NCI-H1436 (cell line): ENCODE measurements around the gene FKBP5.
A peak's percentile ranks its signal among the peaks of the same experiment; 100 is the strongest.
"Not testable (repeated sequence)": the region's sequence is repeated elsewhere in the genome, so short reads cannot be mapped to it uniquely, and the experiment has no call there.

Experiments used
- DNase-seq: peaks from one replicate; lab custom pipeline; 2025; lab: John Stamatoyannopoulos, UW

FKBP5 gene

DNA sequence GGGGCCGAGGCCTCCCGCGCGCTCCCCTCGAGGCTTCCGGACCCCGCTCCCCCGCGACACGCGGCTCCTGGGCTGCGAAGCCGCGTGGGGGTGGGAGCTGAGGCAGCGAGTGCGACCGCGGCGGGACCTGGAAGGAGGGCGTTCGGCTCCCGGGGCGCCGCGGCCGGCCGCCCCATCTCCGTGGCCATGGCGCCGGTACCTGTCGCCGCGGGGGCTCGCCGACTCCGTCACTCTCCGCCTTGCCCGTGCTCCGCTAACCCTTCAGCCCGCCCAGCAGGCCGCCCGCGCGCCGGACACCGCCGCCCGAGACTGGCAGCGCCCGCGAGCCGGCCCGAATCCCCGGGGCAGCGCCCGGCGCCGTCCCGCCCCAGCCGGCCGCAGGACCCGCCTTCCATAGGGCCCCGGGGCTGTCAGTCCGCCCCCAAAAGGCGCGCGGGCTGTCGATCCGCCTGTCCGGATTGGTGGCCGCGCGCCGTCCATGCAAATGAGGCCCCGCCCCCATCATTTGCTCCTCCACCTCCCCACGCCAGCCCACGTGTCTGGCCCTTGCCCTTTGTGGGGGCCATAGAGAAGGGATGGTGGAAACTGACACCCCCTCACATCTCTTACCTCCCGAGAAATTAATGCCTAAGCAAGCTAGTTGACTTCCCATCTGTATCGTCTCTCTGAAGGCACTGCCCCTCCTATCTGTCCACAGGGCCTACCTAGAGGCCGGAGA, at the start of gene FKBP5:
Gene FKBP5 (minus strand): TSS at position 311 of the 718 bp plus-strand sequence. CDS start 46,091 bp downstream, outside the sequence.
- peak; percentile 83 for DNase-seq

DNA sequence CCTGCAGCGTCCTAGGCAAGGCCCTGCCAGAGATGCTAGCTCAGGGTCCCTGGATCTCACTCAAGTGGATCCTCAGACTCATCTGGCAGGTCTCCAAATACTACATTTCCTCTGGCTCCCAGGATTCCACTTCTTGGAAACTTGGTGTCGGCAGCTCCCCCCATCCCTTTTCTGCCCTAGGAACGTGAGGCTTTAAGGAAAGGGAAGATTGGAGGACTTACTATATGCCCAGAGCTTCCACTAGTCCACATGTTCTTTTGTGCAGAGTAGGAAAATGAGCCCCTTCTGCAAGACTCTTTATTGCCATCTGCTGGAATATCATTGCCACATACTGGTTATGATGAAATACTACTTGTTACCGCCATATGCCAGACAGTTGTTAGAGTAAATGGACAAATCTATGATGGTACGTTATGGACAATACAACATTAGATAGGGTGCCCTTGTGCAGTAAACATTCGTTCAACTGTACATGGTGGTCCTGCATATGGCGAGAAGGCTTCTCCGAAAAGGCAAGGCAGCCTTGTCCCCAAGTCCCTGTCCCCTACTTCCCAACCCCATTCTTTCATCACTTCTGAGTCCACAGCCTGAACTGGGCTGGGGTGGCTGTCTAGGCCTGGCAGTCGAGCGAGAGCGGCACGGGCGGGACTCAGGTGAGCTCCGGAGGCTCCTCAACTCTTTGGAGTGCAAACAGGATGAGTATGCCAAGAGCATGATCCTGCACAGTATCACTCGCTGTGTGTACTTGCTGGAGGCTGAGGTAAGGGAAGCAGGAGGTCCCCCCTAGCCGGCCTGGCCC, 48.9 kb upstream of the FKBP5 start:
- peak; percentile 71 for DNase-seq

DNA sequence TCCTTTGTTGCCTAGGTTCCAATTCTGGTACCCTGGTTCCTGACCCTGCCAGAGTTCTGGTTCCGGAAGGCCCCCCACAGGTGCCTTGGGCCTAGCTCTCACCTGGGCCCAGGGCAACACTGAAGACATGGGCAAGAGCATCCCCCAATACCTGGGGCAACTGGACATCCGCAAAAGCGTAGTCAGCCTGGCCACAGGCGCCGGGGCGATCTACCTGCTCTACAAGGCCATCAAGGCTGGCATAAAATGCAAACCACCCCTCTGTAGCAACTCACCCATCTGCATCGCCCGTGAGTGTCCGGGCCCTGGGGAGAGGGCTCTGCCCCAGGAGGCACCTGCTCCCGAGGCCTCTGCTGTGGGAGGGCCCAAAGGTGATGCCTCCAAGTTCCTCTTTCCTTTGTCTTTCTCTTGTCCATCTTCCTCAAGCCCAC, 48.3 kb upstream of the FKBP5 start, which contains the start of gene ARMC12:
Gene ARMC12 (plus strand): TSS at position 51 of the 431 bp plus-strand sequence. CDS start 77 bp downstream, at position 128.
- DNase-seq = no peak

DNA sequence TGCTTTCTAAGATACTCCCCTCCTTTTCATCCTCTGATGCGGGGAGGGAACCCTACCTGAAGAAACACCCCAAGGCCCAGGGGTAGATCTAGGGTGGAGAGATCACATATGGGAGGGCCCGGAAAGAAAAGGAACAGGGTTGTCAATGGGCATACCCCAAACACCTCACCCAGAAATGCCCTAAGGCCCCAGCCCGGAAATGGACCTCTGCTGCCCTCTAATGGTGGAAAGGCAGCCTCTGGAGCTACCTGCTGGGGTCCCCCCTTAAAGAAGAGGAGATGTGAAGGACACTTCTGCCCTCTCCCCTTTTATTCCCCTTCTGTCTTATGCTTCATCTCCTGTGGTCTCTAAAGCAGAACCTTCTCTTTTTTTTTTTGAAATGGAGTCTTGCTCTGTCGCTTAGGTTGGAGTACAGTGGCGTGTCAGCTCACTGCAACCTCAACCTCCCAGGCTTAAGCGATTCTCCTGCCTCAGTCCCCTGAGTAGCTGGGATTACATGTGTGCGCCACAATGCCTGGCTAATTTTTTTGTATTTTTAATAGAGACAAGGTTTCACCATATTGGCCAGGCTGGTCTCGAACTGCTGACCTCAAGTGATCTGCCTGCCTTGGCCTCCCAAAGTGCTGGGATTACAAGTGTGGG, 47.7 kb upstream of the FKBP5 start:
- DNase-seq = peak; percentile 69

DNA sequence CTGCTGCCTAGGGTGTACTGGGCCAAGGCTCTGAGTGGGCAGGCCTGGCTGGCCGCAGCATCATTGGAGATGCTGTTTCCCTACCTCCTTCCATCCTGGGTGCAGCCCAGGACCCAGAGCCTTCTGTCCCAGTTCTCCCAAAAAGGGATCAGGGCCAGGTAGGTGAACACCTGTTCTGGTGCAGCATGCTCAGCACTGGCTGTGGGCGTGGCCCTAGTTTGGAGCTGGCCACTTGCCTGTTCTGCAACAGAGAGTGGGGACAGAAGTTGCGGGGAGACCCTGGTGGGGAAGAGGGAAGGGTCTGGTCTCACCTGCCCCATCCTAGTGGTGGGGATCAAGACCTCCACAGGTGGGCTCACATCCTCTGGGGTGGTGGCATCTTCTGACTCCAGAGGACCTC, 46.7 kb upstream of the FKBP5 start:
- DNase-seq = no peak

DNA sequence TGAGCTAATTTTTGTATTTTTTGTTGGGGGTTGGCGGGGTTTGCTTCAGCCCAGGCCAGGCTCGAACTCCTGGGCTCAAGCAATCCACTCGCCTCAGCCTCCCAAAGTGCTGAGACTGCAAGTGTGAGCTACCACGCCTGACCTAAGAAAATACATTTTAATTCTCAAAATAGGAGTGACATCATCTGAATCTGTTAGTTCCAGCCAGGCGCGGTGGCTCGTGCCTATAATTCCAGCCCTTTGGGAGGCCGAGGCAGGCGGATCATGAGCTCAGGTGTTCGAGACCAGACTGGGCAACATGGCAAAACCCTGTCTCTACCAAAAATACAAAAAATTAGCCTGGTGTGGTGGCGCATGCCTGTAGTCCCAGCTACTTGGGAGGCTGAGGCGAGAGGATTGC, 45.6 kb upstream of the FKBP5 start:
- DNase-seq = not testable (repeated sequence)

DNA sequence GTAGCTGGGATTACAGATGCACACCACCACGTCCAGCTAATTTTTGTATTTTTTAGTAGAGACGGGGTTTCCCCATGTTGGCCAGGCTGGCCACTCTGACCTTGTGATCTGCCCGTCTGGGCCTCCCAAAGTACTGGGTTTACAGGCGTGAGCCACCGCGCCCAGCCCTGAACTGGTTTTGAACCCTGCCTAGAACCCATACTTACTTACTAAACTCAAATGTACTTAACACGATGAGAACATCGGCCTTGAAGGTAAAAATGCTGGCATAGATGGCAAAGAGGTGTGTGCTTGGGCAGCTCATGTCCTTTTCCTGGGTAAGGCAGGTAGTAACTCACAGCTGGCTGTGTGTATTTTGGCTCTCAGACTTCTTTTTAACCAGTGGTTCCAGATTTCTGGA, 44.9 kb upstream of the FKBP5 start:
- DNase-seq = no peak

DNA sequence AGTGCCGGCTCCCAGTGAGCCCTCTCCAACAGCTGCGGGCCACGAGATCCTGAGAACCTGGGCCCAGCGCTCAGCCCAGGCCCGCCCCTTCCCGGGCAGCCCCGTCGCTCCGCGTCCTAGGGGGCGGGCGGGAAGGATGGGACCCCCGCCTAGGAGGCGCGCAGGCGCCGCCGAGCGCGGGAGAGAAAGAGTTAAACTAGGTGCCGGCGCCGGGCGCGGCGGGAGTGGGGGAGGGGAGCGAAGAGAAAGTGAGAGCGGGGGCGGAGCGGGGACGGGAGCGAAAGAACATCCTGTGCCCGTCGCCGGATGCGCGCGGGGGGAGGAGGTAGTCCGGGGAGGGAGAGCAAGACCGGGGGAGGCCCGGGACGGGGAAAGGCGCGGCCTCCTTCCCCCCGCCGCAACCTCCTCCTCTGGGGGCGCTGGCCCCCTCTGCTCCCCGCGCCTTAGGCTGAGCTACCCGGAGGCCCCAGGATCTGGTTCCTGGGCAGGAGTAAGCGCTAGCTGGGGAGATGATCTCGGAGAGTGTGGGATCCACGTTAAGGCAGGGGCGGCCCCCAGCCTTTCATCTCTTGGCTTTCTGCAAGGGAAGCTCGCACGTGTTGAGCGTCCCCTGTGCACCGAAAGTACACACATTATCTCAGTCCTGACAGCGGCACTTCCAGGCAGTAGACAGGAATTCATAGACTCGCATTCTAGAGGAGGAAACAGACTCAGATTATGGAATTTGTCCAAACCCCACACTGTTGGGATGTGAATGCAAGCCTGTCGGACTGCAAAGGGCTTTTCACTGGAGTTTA, 43.2 kb upstream of the FKBP5 start:
- peak; percentile 84 for DNase-seq

DNA sequence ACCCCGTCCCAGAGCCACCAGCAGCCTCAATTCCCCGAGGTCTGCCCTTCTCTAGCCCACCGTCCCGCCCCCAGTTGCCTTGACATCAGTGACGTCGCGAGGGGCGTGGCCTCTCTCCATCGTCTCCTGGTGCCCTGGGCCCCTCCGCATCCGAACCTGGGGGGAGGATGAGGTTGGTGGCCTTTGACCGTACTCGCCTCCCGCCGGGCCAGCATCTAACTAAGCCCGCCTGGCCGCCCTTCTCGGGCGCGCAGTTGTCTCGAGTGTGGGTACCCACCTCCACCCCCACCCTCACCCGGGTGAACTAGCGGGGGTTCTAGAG, 42.7 kb upstream of the FKBP5 start:
- DNase-seq = peak; percentile 93

DNA sequence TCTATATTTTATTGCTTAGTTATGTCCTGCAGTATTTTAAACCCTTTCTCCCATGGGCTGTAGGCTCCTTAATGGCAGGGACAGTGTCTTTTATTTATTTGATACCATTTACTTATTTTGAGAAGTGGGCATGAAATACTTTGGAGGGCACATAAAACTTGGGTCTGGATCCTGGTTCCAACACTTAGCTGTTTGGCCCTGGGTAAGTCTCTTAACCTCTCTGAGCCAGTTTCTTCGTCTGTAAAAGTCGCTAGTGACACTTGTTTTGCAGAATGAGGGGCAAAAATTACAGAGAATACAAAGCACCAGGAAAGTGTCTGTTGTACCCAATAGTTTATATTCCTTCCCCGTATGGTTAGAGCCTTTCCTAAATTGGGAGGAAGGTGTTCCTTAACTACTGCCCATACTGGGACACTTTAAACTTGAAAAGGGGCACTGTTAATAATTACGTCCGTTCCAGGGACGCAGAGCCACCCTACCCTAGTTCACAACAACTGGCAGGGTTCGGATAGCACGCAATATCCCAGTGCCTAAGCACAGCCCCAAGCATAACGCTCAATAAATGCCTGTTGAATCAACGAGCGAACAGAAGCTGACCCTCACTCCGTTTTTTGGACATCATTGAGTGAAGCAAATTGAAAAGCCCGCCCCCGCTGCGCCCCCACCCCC, 42.2 kb upstream of the FKBP5 start:
- no peak for DNase-seq

DNA sequence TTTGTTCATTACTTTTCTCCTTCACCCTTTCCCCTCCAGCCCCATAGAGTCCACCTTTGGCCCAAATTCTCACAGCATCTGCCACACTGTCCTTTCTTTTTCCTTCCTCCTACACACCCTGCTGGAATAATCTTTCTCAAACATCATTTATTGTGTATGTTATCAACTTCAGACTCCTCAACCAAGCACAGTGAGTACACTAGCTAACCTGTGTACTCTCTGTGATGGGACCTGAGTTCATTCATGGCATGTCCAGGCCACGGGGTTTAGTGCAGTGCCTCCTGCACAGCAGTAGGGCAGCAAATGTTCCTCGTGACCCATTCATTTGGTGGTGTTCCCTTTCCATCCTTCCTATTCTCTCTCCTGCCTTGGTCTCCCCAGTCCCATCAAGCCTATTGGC, 41.0 kb upstream of the FKBP5 start:
- no peak for DNase-seq

DNA sequence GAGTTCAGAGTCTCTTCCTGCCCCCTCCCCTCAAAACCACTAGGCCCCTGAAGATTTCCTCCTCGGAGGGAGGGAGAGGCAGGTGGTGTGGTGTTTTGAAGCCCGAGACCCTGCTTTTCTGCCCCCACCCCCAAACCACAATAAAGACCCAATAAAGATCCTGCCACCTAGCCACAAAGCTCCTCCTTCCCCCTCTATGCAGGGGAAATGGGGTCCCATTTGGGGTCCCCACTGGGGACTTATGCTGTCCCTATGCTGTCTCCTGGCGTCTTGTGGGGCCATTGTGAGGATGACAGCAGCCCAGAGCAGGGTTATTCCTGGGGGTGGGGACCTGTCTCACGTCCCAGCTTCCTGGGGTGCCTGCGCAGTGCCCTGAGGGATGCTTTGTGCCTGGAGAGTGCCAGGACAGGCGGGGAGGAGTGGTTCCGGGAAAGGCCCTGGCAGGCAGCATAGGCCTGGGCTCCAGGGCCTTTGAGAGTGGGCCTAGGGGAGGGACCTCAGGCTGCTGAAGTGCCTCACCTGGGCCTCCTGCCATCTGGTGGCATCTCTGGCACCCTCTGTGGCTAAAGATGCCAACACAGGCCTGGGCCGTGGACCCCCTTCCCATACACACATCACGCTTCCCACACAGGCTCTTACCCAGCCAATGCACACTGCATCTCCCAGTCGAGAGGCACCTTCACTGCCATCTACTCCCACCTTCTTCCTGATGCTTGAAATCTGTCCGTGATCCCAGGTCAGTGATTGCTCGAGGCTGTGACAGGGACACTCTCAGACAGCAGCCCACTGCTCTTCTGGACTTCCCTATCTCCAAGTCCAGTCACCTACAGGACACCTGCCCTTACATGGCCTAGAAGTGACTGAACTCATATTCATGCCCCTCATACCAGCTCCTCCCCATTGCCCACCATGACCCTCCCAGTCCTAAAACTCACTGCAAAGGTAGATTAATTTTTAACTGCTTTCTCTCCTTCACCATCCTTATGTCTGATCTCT, 40.3 kb upstream of the FKBP5 start:
- DNase-seq = no peak

DNA sequence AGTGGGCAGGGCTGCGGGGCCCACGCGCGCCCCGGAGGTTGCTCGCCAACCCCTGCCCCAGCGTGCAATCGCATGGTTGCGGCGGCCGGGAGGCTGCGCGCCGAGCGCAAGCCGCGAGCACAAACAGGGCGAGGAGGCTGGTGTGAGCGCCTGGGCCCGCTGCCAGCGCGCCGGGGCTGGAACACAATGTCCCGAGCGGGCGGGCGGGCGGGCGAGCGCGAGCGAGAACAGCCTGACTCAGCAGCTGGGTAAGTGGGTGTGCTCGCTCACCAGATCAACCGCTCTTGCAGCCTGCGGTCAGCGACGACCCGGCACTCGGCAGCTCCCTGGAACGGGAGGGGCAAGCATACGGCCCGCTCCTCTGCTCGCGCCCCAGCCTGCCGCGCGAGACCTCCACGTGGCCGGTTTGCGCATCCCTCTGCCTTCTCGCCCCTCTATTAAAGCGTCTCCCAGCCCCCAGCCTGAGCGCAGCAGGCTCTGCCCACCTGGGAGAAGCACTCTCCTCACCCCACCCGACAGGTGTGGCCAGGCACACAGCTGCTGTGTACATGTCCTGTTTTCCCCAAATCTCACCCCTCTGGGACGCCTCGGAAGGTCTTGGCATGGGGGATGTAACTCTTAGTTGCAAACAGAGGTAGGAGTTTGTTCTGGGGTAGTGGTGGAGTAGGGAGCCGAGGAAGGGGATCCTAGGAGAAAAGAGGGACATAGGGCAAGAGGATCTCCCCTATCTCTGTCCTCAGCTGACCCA, 39.4 kb upstream of the FKBP5 start:
- peak; percentile 74 for DNase-seq

DNA sequence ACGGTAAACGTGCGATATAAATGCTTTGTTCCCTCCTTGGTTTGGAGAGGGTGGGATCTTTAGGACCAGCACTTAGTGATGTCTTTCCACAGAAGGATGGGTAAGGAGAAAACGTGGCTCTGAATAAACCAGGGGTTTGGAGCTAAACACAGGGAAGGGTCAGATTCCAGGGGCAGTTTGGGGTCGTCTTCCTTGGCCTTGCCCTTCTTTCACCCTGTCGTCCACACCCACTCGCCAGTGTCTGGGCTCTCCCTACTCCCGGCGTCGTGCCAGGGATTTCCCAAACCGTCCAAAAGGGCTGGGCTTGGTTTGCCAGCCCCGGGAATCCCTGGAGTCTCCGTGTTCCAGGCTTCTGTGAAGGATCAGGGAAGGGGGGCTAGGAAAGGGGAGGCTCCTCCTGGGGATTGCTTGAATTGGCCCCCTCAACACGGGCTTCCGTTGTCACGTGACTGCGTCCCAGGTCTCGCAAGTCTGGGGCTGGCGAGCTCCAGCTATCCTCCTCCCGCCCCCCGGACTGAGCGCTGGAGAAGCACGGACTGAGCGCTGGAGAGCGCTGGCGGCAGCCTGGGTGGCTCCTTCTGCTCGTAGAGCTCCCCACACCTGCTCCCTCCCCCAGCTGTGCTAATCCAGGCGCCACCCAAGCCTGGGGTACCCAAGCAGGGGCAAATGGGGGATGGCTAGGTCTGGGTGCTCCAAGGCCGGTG, 38.7 kb upstream of the FKBP5 start:
- peak; percentile 67 for DNase-seq

DNA sequence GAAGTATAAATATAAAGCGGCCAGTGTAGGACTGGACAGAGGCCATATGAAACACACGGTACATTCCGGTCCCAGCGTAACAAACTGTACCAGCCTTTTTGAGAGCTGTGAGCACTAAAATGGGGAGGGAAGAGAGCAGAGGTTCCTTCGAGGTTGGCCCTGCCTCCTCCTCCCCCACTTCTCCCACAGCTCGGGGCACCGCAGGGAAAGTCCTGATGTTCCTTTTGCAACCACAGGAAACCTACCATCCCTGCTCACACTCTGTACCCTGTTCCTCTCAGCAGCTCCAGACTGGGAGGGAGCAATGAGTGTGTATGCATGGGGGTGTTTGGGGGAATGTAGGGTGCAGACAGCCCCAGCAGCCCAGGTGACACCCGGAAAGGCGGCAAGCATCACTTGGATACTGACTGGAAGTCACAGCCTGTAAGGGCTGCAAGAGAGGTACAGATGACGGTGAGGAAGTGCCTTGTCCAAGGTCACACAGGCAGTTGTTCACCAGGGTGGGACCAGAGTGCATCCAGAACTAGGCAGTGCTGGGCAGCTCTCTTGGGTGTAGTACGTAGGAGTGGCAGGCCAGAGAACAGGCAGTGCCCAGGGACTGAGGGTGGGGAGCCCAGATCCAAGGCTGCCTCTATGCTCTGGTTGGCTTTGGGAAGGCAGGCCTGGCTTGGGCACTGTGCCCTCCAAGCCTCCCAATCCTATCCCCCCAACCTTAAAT, 37.2 kb upstream of the FKBP5 start:
- no peak for DNase-seq

DNA sequence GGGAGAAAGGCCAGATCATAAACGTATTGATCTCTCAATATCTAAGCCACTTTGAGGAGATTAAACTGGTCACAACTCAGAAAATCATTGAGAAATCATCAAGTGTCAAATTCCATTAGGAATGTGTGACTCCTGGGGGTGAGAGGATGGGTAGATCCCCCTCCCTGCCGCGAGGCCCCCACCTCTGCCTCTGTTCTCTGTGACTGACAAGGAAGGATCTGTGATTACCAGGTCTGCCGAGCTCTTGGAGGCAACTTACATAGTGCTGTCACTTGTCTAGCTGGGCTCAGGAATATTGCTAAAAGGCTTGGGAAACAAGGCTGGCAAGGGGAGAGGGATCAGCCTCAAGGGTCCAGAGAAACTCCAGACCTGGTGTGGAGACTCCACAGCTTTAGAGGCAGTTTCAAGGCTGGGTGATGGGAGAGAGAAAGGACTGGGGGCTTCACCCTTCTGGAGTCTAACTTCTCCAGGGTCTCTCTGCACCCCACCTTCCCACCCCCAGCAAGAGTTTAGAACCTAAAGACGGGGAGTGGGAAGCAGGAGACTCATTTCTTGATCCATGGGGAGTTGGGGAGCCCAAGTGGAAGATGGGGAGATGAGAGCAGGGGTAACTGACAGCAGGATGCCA, 36.5 kb upstream of the FKBP5 start:
- DNase-seq = no peak

DNA sequence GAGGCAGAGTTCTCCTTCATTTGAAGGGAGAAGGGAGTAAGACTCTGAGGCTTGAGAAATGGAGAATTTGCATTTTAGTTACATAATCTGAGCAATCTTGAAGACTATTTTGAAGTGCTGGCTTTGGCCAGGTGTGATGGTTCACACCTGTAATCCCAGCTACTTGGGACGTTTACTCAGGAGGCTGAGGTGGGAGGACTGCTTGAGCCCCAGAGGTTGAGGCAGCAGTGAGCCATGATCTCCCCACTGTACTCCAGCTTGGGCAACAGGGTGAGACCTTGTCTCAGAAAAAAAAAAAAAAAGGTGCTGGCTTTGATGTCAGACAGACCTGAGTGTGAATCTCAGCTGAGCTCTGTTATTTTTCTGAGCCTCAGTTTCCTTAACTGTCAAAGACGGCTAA, 35.8 kb upstream of the FKBP5 start:
- no peak for DNase-seq

DNA sequence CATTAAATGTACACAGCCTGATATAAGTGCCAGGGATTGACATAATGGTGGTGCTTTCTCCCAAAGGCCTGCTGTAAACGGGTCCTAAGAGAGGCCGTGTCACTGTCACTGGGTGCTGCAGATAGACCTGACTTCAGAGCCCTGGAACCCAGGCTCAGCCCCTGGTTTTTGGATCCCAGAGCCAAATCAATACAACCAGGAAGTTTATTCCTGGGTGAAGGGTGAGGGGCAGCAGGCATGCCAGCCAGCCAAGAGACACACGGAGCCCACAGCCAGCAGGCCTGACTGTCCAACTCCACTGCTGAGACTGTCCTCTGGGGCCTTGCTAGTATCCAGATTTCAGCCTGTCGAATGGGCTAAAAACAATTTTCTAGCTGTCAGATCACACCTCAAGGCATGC, 35.3 kb upstream of the FKBP5 start:
- no peak for DNase-seq
